ENCODE measurements around the gene TAB2. TPM values are rescaled to one million over a fixed set of nuclear protein-coding genes. Genes with fewer than 3 reads are reported as not detected.

Gene TAB2
- total RNA-seq, 1 experiment from 2014 or later = 56.2 TPM

DNA sequence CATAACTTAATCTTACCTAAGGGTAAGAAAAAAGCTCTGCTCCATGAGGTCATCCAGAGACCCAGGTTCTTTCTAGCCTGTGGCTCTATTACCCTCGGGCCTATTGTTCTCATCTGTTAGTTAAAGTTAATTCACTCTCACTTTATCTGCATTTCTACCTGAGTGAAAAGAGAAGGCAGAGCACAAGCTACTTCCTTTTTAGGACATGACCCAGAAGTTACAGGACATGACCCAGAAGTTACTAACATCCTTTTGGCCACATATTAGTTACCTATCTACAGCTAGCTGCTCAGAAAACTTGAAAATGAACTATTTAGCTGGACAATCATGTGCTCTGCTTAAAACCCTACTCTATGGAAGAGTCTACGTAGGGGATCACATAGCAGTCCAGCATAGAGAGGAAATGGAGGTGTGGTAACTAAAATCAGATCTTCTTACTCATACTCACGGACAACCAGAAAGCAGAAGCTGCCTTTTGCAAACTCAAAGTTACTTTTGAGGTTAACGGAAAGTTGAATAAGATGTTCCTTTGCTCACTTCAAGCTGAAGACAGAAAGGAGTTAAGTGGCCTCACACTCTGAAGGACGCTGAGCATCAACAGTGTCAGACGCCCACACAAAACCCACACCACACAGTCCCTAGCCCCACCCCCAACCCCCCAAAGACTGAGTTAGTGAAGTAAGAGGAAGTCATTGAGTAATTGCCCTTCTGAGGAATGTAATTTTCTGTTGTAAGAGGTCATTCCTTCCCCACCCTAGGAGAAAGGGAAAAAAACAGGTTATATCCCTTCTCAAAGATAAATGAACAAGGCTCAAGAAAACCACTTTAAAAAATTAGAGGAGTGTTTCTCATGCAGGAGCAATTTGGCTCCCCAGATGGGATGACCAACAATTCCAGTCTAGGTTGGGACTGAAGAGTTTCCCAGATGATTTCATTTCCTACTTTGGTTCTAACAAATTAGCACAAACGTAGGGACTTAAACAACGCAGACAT is 45.9 kb upstream of the TAB2 start:
- Histone ChIP-seq H3K18ac (ENCODE audit: insufficient read length, low read depth, low read length) (no peak overlapping the region), H3K27me3 (ENCODE audit: insufficient read depth, low read length) (peaks cover 2% of the 10 kb centered on the region; the same call in 1 of the 2 replicates), H3K23me2 (ENCODE audit: insufficient read length, low read depth, low read length, poor library complexity, severe bottlenecking) (no peaks in the 10 kb centered on the region), H3K27ac (ENCODE audit: insufficient read length, low read depth, low read length) (no peak overlapping the region), H4K5ac (ENCODE audit: insufficient read length, low read depth, low read length) (no peak overlapping the region), H2BK15ac (ENCODE audit: low read depth, low read length) (no peak overlapping the region), H3K23ac (ENCODE audit: insufficient read length, low read depth, low read length) (no peak overlapping the region), H3K4me1 (ENCODE audit: insufficient read depth, low read length) (no peaks in the 10 kb centered on the region), H4K20me1 (ENCODE audit: control insufficient read depth, insufficient read depth, insufficient read length) (no peaks in the 10 kb centered on the region), H3K9me3 (ENCODE audit: control insufficient read depth, low read depth, low read length) (no peaks in the 10 kb centered on the region), H3K79me2 (ENCODE audit: insufficient read depth, low read length) (no peaks in the 10 kb centered on the region), H3K79me1 (ENCODE audit: insufficient read depth, low read depth, low read length, poor library complexity, severe bottlenecking) (no peaks in the 10 kb centered on the region), H3K9ac (ENCODE audit: extremely low read depth, insufficient read length, low read length) (no peak overlapping the region), H2BK120ac (ENCODE audit: low read depth, low read length, poor library complexity, severe bottlenecking) (no peak overlapping the region), H4K91ac (ENCODE audit: insufficient read length, low read depth, low read length) (no peak overlapping the region), H3K14ac (ENCODE audit: insufficient read depth, low read length) (no peak overlapping the region), H2AFZ (ENCODE audit: low read length) (peak overlapping the region; percentile 32), H3K4ac (ENCODE audit: low read depth, low read length) (no peak overlapping the region), H2BK12ac (ENCODE audit: insufficient read length, low read depth, low read length) (no peak overlapping the region), H2AK5ac (ENCODE audit: insufficient read length, low read length) (no peak overlapping the region), H3K4me2 (ENCODE audit: insufficient read depth, insufficient read length, low read length) (no peak overlapping the region), H2BK20ac (ENCODE audit: low read depth, low read length, poor library complexity, severe bottlenecking) (no peak overlapping the region), H3T11ph (ENCODE audit: low read length) (no peak overlapping the region), H3K56ac (ENCODE audit: insufficient read length, low read depth, low read length) (no peak overlapping the region), H4K8ac (replicated peaks; ENCODE audit: insufficient read length, low read depth, low read length) (no peak overlapping the region), H2BK5ac (ENCODE audit: insufficient read length, low read length) (no peak overlapping the region)
- H3K4me1 Mint-ChIP-seq = no peaks in the 10 kb centered on the region; a peak in 1 of 4 replicates
- WGBS (ENCODE audit: extremely low coverage, insufficient read length, low lambda C conversion rate) = no CpG with 5 or more reads among the region's 8 CpGs
- TF ChIP-seq, protein P1, sequence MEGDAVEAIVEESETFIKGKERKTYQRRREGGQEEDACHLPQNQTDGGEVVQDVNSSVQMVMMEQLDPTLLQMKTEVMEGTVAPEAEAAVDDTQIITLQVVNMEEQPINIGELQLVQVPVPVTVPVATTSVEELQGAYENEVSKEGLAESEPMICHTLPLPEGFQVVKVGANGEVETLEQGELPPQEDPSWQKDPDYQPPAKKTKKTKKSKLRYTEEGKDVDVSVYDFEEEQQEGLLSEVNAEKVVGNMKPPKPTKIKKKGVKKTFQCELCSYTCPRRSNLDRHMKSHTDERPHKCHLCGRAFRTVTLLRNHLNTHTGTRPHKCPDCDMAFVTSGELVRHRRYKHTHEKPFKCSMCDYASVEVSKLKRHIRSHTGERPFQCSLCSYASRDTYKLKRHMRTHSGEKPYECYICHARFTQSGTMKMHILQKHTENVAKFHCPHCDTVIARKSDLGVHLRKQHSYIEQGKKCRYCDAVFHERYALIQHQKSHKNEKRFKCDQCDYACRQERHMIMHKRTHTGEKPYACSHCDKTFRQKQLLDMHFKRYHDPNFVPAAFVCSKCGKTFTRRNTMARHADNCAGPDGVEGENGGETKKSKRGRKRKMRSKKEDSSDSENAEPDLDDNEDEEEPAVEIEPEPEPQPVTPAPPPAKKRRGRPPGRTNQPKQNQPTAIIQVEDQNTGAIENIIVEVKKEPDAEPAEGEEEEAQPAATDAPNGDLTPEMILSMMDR (conservative IDR thresholded peaks at IDR 0.05) = no peak
- no peaks in the 10 kb centered on the region for H3K9me3 Mint-ChIP-seq
- DNase-seq = no peak
- no peak overlapping the region for H3K4me3 Mint-ChIP-seq
- H3K36me3 Mint-ChIP-seq (ENCODE audit: insufficient read depth in 1 of 3, low read depth in 3 of 3) = peaks cover 0 to 5% (median 2%) of the 10 kb centered on the region in 3 experiments; a peak in 2 of 7 replicates
- H3K27ac Mint-ChIP-seq = no peak overlapping the region
- H3K27me3 Mint-ChIP-seq (ENCODE audit: low read depth) = no peaks in the 10 kb centered on the region
